H4 (cell line): ENCODE data around the gene PLCH2. TPM values are rescaled to one million over a fixed set of nuclear protein-coding genes. Genes with fewer than 3 reads are reported as not detected.

Source experiments
- DNase-seq: peaks from one replicate; pipeline ENCODE4 v3.0.0-alpha.2; 2015; ENCODE audit warnings: low spot score
- total RNA-seq: library from RNA; depleted of rRNA; stranded (reverse); fragments of >200 nt; shearing (Covaris generic); gene quantifications from 2 replicates; pipeline ENCODE4 v1.2.3, GENCODE V29; 2014

PLCH2 gene
- total RNA-seq, 1 experiment from 2014 or later, result 0.02 TPM

DNA sequence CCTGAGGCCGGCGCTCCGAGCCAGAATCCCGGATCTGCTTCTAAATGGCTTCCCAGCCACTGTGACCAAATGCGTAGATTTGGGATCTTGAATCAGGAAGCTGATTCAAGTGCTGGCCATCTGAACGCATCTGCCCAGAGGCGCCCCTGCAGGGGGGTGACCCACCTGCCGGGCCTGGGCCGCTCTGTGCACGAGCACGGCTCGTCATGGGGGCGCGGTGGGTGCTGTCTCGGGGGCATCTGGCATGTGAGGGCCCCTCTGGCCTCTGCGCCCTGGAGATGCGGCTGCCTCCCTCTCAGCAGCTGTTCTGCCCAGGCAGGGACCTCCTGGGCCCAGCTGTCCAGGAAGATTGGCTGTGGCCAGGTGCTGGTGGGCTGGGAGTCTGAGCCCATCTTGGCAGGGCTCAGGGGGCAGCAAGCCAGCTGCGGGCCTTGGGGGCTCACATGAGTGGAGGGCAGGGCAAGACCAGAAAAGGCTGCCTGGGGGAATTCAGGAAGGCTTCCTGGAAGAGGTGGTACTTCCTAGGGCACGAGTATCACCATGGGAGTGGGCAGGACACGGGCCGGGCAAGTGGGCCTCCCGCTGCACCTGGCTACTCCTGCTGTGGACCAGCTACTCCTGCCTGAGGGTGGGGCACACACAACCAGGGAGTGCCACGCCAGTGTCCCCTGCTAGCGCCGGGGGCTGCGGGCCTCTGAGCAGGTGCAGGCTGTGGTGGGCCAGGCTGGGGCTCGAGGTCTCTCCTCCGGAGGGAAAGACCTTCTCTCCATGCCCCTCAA is 25.1 kb downstream of the PLCH2 start:
- no peak for DNase-seq

DNA sequence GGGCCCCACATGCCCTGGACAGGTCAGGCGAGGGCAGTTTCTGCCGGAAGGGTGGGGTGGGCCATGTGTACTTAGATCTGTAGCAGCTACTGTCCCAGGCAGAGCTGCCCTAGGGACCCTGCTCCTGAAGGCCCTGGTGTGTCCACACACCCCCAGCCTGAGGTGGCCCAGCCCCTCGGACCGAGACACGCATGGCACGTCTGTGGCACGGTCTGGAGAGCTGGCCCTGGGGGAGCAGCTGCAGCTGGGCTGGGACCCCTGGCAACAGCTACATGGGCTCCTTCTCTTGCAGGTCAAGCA is 25.7 kb downstream of the PLCH2 start:
- DNase-seq, result no peak

- DNase-seq, result no peak
Observed at GRCh38 chr1:2502210-2502609, 26.1 kb downstream of the PLCH2 start.

DNA sequence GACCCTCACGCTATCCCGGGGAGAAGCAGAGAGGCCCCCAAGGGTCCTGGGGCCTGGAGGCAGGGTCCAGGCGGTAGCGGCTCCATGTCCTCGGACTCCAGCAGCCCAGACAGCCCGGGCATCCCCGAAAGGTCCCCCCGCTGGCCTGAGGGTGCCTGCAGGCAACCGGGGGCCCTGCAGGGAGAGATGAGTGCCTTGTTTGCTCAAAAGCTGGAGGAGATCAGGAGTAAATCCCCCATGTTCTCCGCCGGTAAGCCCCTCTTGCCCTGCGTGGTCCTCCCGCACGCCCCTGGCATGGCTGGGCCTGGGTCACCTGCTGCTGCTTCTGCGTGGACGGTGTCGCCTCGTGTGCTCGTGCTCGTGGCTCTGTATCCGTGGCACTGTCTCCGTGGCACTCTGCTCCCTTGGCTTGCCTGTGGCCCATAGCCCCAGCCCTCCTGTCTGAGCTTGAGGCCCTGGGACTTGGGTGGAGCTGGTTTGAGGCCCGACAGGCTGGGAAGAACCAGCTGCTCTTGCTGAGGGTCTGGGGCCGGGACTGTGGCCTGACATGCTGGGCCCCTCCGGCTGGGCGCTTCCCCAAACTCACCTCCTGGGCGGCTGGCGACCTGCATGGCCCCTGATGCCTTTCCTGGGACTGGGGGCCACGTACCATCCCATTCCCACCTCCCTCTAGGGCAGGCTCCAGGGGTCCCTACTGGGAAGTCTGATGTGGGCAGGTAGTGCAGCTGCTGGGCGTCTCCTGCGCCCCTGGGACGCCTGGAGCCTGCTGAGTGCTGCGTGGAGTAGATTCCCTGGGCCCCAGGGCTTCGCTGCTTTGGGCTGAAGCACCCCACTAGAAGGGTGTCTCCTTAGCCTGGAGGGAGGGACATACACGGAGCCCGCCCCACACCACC is 26.8 kb downstream of the PLCH2 start:
- DNase-seq, result no peak

DNA sequence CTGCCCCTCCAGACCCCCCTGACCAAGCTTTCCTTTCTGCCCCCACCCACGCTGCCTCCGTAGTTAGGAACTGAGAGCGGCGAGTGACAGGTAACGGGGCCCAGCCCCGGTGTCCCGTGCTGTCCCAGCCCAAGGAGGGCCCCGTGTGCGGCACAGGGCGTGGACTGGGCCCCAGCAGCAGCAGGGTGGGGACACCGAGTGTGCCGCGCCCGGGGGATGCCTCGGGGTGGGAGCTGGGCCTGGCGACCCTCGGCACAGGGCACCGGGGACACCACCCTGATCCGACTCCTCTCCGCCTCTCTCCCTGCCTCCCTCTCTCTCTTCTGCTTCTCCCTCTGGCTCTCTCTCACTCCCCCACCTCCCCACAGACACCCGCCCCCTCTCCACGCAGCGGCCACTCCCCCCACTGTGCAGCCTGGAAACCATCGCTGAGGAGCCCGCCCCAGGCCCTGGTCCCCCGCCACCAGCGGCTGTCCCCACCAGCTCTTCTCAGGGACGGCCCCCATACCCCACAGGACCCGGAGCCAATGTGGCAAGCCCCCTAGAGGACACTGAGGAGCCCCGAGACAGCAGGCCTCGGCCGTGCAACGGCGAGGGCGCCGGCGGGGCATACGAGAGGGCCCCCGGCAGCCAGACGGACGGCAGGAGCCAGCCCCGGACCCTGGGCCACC is 27.6 kb downstream of the PLCH2 start:
- no peak for DNase-seq

DNA sequence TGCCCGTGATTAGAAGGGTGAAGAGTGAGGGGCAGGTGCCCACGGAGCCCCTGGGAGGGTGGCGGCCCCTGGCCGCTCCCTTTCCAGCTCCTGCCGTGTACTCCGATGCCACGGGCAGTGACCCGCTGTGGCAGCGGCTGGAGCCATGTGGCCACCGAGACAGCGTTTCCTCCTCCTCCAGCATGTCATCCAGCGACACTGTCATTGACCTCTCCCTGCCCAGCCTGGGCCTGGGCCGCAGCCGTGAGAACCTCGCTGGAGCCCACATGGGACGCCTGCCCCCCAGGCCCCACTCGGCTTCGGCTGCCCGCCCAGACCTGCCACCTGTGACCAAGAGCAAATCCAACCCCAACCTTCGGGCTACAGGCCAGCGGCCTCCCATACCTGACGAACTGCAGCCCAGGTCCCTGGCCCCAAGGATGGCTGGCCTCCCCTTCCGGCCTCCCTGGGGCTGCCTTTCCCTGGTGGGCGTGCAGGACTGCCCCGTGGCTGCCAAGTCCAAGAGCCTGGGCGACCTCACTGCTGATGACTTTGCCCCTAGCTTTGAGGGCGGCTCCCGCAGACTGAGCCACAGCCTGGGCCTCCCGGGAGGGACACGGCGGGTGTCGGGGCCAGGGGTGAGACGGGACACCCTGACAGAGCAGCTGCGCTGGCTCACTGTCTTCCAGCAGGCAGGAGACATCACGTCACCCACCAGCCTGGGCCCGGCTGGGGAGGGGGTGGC is 28.3 kb downstream of the PLCH2 start:
- no peak for DNase-seq

DNA sequence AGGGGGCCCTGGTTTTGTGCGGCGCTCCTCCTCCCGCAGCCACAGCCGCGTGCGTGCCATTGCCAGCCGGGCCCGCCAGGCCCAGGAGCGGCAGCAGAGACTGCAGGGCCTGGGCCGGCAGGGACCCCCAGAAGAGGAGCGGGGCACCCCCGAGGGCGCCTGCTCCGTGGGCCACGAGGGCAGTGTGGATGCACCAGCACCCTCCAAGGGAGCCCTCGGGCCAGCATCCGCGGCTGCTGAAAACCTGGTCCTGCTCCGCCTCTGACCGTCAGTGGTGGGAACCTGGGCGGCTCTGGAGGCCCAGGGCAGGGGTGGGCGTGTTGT is 28.8 kb downstream of the PLCH2 start:
- DNase-seq, result no peak

DNA sequence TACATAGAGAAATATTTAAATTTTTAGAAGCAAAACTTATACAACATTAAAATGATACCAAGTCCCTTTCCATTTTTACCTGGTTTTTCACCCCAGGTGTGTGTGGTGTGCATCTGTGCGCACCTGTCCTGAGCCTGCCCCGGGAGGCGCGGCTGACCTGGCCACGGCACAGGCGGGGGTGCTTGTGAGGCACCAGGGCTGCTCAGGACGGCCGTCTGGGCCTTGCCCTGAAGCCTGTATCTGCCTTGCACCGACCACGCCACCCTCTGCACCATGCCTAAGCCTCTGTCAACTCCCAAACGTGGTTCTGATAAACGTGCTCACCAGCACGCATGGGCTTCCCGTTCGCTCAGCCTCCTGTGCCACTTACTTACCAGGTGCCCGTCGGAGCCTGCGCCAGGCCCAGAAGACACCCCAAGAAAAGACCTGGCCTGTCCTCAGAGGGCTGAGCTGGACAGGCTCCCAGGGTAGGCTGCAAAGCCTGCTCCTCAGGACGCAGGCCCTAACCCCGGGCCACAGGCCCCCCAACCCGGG is 29.4 kb downstream of the PLCH2 start:
- no peak for DNase-seq

- no peak for DNase-seq
Observed at GRCh38 chr1:2506007-2506860, 30.1 kb downstream of the PLCH2 start.

GRCh38 chr1:2506901-2507565 is 30.9 kb downstream of the PLCH2 start:
- DNase-seq, result no peak

- no peak for DNase-seq
Observed at GRCh38 chr1:2507744-2508155, 31.7 kb downstream of the PLCH2 start.

- no peak for DNase-seq
Observed at GRCh38 chr1:2508180-2508579, 32.1 kb downstream of the PLCH2 start.

DNA sequence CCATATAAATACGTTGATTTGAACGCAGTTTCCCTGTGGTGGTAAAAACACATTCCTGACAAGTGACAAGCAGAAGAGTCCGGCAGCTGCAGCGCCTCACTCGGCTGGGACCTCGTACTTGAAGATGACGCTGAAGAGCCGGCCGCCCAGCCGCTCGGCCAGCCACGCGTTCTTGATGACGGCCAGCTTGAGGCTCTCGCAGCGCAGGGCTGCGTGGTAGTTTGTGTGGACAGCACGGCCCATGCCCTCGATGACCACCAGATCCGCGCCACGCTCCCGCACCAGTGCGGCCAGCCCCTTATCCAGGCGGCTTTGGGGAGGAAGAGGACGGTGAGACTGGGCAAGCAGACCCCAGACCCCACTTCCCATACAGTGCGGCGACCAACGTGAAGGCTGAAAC is 32.7 kb downstream of the PLCH2 start:
- no peak for DNase-seq

GRCh38 chr1:2509589-2509988 is 33.5 kb downstream of the PLCH2 start:
- no peak for DNase-seq

DNA sequence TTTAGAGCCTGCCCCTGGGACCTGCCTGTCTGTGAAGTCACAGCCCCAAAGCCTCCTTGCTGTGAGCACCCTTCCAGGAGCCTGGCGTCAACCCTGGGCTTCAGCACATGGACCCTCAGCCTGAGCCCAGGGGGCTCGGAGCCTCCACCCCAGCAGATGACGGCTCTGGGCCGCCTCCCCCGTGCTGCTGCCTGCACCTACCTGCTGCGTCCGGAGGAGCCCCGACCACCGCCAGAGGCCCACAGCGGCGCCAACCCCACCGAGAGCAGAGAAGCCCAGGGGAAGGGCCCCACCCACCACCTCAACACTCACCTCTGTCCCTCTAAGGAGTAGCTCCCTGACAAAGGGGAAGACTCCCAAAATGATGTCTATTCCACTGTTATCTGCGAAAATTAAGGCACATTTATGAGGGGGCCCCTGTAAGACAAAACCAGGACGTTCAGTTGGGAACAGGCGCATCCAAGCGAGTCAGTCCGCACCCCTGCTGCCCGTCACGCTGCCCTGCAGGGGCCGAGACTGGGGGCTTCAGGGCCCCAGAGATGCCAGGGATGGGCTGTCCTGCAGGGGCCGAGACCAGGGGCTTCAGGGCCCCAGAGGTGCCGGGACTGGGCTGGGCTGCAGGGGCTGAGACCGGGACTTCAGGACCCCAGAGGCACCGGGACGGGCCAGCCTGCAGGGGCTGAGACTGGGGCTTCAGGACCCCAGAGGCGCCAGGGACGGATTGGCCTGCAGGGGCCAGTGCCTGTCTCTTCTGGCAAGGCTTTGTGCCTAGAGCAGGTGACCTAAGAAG is 34.5 kb downstream of the PLCH2 start:
- DNase-seq, result no peak

- no peak for DNase-seq
Observed at GRCh38 chr1:2512862-2513421, 36.9 kb downstream of the PLCH2 start.

DNA sequence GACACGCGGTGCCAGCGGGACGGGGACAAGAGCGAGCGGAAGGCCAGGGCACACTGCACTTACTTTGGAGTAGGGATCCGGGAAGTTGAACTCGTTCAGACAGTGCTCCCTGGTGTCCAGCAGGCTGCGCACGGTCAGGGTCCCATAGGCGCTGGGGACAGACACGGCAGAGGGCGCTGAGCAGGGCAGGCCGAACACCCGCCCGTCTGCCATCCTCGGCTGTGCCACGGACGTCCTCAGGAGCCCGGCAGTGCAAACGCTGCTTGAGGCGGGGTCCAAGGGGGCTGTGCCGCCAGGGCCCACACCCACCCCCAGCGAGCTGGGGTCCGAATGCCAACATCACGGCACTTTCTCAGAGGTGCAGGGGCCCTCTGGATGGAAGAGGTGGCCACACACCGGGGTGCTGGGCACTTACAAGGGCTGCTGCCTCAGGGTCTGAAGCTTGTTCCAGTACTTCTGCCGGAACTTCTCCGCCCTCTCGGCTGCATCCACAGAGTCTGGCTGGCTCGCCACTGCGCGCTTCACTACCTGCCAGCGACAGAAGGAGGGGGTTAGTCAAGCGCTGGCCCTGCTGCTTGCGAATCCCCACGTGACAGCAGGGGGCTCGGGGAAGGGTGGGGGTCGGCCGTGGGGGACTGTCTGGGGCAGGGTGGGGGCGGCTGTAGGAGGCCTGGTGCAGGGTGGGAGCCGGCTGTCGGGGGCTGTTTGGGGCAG is 38.0 kb downstream of the PLCH2 start:
- no peak for DNase-seq
